Gastrocnemius medialis (tissue), 4 donors: ENCODE data around the gene ARHGEF33.

Experiments used
- POLR2A ChIP-seq, 2 donors: fragments of 450-650 bp; IDR thresholded peaks; one replicate each; pipeline ENCODE4 v1.6.1; 2017; ENCODE audit warnings: antibody characterized with exemption in 2 of 2, mild to moderate bottlenecking in 2 of 2, moderate library complexity in 2 of 2
- TF ChIP-seq, protein P1 (sequence below), 5 experiments: fragments of 450-650 bp in 3 of 5; fragments of 200-600 bp in 2 of 5; sonication (generic) in 2 of 5; IDR thresholded peaks in 4 of 5; conservative IDR thresholded peaks in 1 of 5; 1 replicate in 4 of 5; 2 replicates in 1 of 5; pipeline ENCODE4 v1.5.1; 2016 to 2019; ENCODE audit warnings: antibody characterized with exemption in 5 of 5, mild to moderate bottlenecking in 3 of 5, moderate library complexity in 3 of 5

DNA sequence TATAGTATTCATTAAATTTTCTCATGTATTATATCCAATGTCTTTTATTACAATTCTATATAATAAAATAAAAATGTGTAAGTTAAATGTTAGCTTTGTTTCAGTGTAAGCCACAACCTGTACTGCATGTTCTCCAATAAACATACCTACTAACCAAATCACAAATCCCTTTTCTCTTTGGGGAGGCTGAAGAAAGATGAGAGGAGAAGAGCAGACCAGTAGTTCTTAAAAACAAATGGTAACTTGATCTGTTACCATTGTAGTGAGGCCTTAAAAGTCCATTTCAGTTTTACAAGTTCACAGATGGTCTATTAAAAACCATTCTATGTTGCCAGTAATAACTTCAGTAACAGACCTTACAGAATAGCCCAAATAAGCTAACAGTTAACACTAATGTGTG, 130.7 kb downstream of the ARHGEF33 start:
- TF ChIP-seq POLR2A (IDR thresholded peaks at IDR 0.05) = no peak
- TF ChIP-seq, protein P1, sequence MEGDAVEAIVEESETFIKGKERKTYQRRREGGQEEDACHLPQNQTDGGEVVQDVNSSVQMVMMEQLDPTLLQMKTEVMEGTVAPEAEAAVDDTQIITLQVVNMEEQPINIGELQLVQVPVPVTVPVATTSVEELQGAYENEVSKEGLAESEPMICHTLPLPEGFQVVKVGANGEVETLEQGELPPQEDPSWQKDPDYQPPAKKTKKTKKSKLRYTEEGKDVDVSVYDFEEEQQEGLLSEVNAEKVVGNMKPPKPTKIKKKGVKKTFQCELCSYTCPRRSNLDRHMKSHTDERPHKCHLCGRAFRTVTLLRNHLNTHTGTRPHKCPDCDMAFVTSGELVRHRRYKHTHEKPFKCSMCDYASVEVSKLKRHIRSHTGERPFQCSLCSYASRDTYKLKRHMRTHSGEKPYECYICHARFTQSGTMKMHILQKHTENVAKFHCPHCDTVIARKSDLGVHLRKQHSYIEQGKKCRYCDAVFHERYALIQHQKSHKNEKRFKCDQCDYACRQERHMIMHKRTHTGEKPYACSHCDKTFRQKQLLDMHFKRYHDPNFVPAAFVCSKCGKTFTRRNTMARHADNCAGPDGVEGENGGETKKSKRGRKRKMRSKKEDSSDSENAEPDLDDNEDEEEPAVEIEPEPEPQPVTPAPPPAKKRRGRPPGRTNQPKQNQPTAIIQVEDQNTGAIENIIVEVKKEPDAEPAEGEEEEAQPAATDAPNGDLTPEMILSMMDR (IDR thresholded peaks at IDR 0.05 in 4 of 5, conservative IDR thresholded peaks at IDR 0.05 in 1 of 5) = no peak
